Right lobe of liver (tissue), 4 donors: ENCODE measurements around the gene PDIK1L.

Experiments
- POLR2A ChIP-seq: fragments of 450-650 bp; IDR thresholded peaks from one replicate; pipeline ENCODE4 v1.6.1; 2017; ENCODE audit warnings: antibody characterized with exemption, mild to moderate bottlenecking
- TF ChIP-seq, protein P1 (sequence below), 4 donors: fragments of 200-600 bp in 3 of 4; fragments of 450-650 bp in 1 of 4; IDR thresholded peaks; one replicate each; pipeline versions ENCODE4 v1.5.1 to v1.8.0; 2016 to 2022; ENCODE audit warnings: antibody characterized with exemption in 4 of 4, mild to moderate bottlenecking in 2 of 4
- donor health status: DM: no; HTN: no; CAD: no.
- donor health status: DM: no; HTN: no; CAD: no.
- donor health status: DM: no; HTN: yes; CAD: no.

GRCh38 chr1:26069941-26070295 lies 41.7 kb upstream of the PDIK1L start:
- TF ChIP-seq, protein P1, sequence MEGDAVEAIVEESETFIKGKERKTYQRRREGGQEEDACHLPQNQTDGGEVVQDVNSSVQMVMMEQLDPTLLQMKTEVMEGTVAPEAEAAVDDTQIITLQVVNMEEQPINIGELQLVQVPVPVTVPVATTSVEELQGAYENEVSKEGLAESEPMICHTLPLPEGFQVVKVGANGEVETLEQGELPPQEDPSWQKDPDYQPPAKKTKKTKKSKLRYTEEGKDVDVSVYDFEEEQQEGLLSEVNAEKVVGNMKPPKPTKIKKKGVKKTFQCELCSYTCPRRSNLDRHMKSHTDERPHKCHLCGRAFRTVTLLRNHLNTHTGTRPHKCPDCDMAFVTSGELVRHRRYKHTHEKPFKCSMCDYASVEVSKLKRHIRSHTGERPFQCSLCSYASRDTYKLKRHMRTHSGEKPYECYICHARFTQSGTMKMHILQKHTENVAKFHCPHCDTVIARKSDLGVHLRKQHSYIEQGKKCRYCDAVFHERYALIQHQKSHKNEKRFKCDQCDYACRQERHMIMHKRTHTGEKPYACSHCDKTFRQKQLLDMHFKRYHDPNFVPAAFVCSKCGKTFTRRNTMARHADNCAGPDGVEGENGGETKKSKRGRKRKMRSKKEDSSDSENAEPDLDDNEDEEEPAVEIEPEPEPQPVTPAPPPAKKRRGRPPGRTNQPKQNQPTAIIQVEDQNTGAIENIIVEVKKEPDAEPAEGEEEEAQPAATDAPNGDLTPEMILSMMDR (IDR thresholded peaks at IDR 0.05) = no peak
- no peak for TF ChIP-seq POLR2A
